GM19395 (cell line): Measurements from ENCODE around the gene HOXA13.

Experiments
- ATAC-seq: cut with Tn5 transposase; IDR thresholded peaks from one replicate; pipeline ENCODE4 v1.9.1; 2021; ENCODE audit warnings: mild to moderate bottlenecking, moderate library complexity; ENCODE audit not compliant: unreplicated experiment

The HOXA13 gene

GRCh38 chr7:27160546-27161213 lies 39.2 kb downstream of the HOXA13 start:
- peak; percentile 65 for ATAC-seq

- peak; percentile 10 for ATAC-seq
Observed at GRCh38 chr7:27160145-27160545, 39.7 kb downstream of the HOXA13 start.

- ATAC-seq = no peak
Observed at GRCh38 chr7:27159266-27160144, 40.4 kb downstream of the HOXA13 start.

- no peak for ATAC-seq
Observed at GRCh38 chr7:27158436-27159265, 41.2 kb downstream of the HOXA13 start.

GRCh38 chr7:27157702-27158431 lies 42.0 kb downstream of the HOXA13 start:
- no peak for ATAC-seq

- ATAC-seq = no peak
Observed at GRCh38 chr7:27156916-27157701, 42.8 kb downstream of the HOXA13 start.

GRCh38 chr7:27156508-27156898 lies 43.4 kb downstream of the HOXA13 start, which contains the start of gene HOXA7:
TSS of gene HOXA7 (minus strand) at chr7:27156675. CDS start at chr7:27156545, 130 bp downstream.
- no peak for ATAC-seq

- ATAC-seq = no peak
Observed at GRCh38 chr7:27155816-27156507, 43.9 kb downstream of the HOXA13 start.

GRCh38 chr7:27154901-27155815 lies 44.7 kb downstream of the HOXA13 start:
- ATAC-seq = no peak

GRCh38 chr7:27154369-27154768 lies 45.5 kb downstream of the HOXA13 start:
- no peak for ATAC-seq

GRCh38 chr7:27153526-27153925 lies 46.4 kb downstream of the HOXA13 start:
- no peak for ATAC-seq

- no peak for ATAC-seq
Observed at GRCh38 chr7:27152816-27153442, 47.0 kb downstream of the HOXA13 start.

- ATAC-seq = no peak
Observed at GRCh38 chr7:27151931-27152815, 47.7 kb downstream of the HOXA13 start, which contains the start of gene HOXA3. TSS of gene HOXA3 (minus strand) at chr7:27152583. CDS start at chr7:27110640, 41,943 bp downstream.

GRCh38 chr7:27151341-27151930 lies 48.5 kb downstream of the HOXA13 start:
- no peak for ATAC-seq

GRCh38 chr7:27150568-27151340 lies 49.1 kb downstream of the HOXA13 start:
- peak; percentile 85 for ATAC-seq
